Kidney (tissue), 14 donors: ENCODE results near the gene PPM1H. TPM values are rescaled to one million over a fixed set of nuclear protein-coding genes. Genes with fewer than 3 reads are reported as not detected.

Source experiments
- DNase-seq, 5 donors: peaks; one replicate each; pipeline ENCODE4 v3.0.0-alpha.2; 2013 to 2020
- FAIRE-seq: peaks from 2 replicates; lab custom pipeline; 2012; peaks lifted over from hg19 to GRCh38; lab: Jason Lieb, UNC
- H3K27ac ChIP-seq, 2 donors: one replicate each; pipeline ENCODE4 v1.7.0; 2013; ENCODE audit warnings: low read depth in 2 of 2, low read length in 2 of 2, inconsistent platforms in 1 of 2
- H3K27me3 ChIP-seq: one replicate; pipeline ENCODE4 v1.7.1; 2013; ENCODE audit warnings: low read length, inconsistent platforms; ENCODE audit not compliant: control insufficient read depth, insufficient read depth
- H3K36me3 ChIP-seq, 3 donors: one replicate each; pipeline versions ENCODE4 v1.7.0 to v1.7.1; 2013; ENCODE audit warnings: low read length in 3 of 3, control low read depth in 1 of 3, inconsistent platforms in 1 of 3; ENCODE audit not compliant: insufficient read depth in 3 of 3, control insufficient read depth in 2 of 3
- H3K4me1 ChIP-seq, 3 donors: one replicate each; pipeline versions ENCODE4 v1.7.0 to v1.7.1; 2013; ENCODE audit warnings: low read length in 3 of 3, inconsistent platforms in 1 of 3, low read depth in 1 of 3; ENCODE audit not compliant: control insufficient read depth in 2 of 3, insufficient read depth in 2 of 3
- H3K4me3 ChIP-seq, 3 donors: one replicate each; pipeline versions ENCODE4 v1.7.0 to v1.8.1; 2013; ENCODE audit warnings: low read length in 3 of 3, control low read depth in 1 of 3, inconsistent platforms in 1 of 3
- H3K9ac ChIP-seq, 3 donors: one replicate each; pipeline versions ENCODE4 v1.7.0 to v1.7.1; 2013; ENCODE audit warnings: low read length in 3 of 3, control low read depth in 1 of 3, inconsistent platforms in 1 of 3
- H3K9me3 ChIP-seq, 3 donors: one replicate each; pipeline versions ENCODE4 v1.7.0 to v1.7.1; 2013; ENCODE audit warnings: low read length in 3 of 3, control low read depth in 1 of 3, inconsistent platforms in 1 of 3; ENCODE audit not compliant: control insufficient read depth in 2 of 3, insufficient read depth in 1 of 3
- CTCF ChIP-seq: IDR thresholded peaks from 3 replicates; pipeline ENCODE4 v1.5.1; 2012; ENCODE audit warnings: mild to moderate bottlenecking, moderate library complexity, borderline replicate concordance; ENCODE audit not compliant: insufficient read depth; ENCODE audit errors: extremely low read depth
- intact Hi-C: fragments of 100-400 bp; cut with DNase I; formaldehyde crosslinking; loops from one replicate; pipeline ENCODE4 v1.11.1; 2022
- polyA plus RNA-seq: library from polyadenylated mRNA; stranded (reverse); fragments of 350-450 nt; fragmentation: Illumina TruSeq; extraction: RNeasy Lipid Tissue Mini Kit (QIAGEN cat#74804); gene quantifications from one replicate; pipeline ENCODE4 v1.2.3, GENCODE V29; 2014; ENCODE audit warnings: low read depth, low replicate concordance; ENCODE audit not compliant: insufficient read depth
- total RNA-seq: library from RNA; stranded (reverse); fragmentation: NEBNext Ultra II Directional; extraction: Animal tissue kit (Norgen Biotek cat#: 25700); gene quantifications from one replicate; pipeline ENCODE4 v1.2.1, GENCODE V29; 2021
- donor health status: control.
- donor health status: control.
- donor health status: control.
- donor health status: control.
- donor health status: control.
- donor health status: DM: yes; HTN: yes; CAD: no.
- donor health status: Normal renal cell carcinoma (clear cell type).

Gene PPM1H
- total and polyA plus RNA-seq, 2 donors from 2014 or later = 8.7 to 25.0 TPM

- peak overlapping the region; percentile 79 to 90 (median 85) for H3K4me3 ChIP-seq
- peak overlapping the region; percentile 99 to 100 for H3K27ac ChIP-seq
- no peaks in the 10 kb centered on the region for H3K27me3 ChIP-seq
- intact Hi-C loops = no loop called here
- peak; percentile 89 to 97 (median 94) for DNase-seq
- H3K4me1 ChIP-seq = peaks cover 0 to 5% (median 2%) of the 10 kb centered on the region in 3 donors
- peak overlapping the region; percentile 61 to 94 (median 77) for H3K9ac ChIP-seq
- no peaks in the 10 kb centered on the region for H3K36me3 ChIP-seq
- no peaks in the 10 kb centered on the region for H3K9me3 ChIP-seq
- peak; percentile 62 for TF ChIP-seq CTCF
- no peak for FAIRE-seq
These were observed 331.7 kb downstream of the PPM1H start for GRCh38 chr12:62603061-62603810.

GRCh38 chr12:62602255-62603060 is 332.5 kb downstream of the PPM1H start:
- H3K27me3 ChIP-seq = no peaks in the 10 kb centered on the region
- peak overlapping the region; percentile 99 to 100 for H3K27ac ChIP-seq
- peaks cover 0 to 5% (median 2%) of the 10 kb centered on the region in 3 donors for H3K4me1 ChIP-seq
- FAIRE-seq (no peak), DNase-seq (peak; percentile 91 to 97 (median 96))
- no peaks in the 10 kb centered on the region for H3K36me3 ChIP-seq
- H3K4me3 ChIP-seq = peak overlapping the region; percentile 79 to 90 (median 85)
- H3K9me3 ChIP-seq = no peaks in the 10 kb centered on the region
- H3K9ac ChIP-seq = peak overlapping the region; percentile 62 to 94 (median 94)
- TF ChIP-seq CTCF = no peak
- intact Hi-C loops = no loop called here

DNA sequence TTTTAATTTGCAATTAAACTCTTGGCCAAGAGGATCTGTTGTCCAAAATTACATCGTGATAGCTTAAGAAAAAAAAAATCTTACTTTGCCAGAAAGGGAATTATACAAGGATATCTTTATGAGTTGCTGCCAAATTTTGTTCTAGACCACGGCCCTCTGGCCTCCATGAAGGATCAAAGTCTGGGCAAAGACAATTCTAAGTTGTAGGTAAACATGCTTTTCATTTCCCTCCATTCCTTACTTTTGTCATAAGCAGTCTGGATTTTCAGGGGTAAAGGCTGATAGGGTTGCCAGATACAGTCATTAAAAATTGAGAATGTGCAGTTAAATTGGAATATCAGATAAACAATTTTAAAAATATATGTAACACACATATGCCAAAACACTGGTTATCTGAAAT is 333.2 kb downstream of the PPM1H start:
- no peak for TF ChIP-seq CTCF
- intact Hi-C loops = no loop called here

More for the DNA sequence above, 333.2 kb downstream of the PPM1H start:
- Histone ChIP-seq H3K27me3 (no peaks in the 10 kb centered on the region), H3K27ac (peak overlapping the region; percentile 99 to 100), H3K9me3 (no peaks in the 10 kb centered on the region), H3K4me1 (peaks cover 0 to 5% (median 2%) of the 10 kb centered on the region in 3 donors), H3K9ac (peak overlapping the region; percentile 62 to 94 (median 94)), H3K4me3 (peak overlapping the region; percentile 79 to 90 (median 85)), H3K36me3 (no peaks in the 10 kb centered on the region)
- DNase-seq (peak in 1 of 5 donors; percentile 34), FAIRE-seq (no peak)
